ENCODE results near the gene GARIN3. TPM values are rescaled to one million over a fixed set of nuclear protein-coding genes. Genes with fewer than 3 reads are reported as not detected.
"Not testable (repeated sequence)": the region's sequence is repeated elsewhere in the genome, so short reads cannot be mapped to it uniquely, and the experiment has no call there.

Gene GARIN3
- total RNA-seq, 3 donors from 2014 or later: not detected

GRCh38 chr5:157193699-157194424 lies 27.8 kb upstream of the GARIN3 start:
- Histone ChIP-seq H3K27ac (no peak overlapping the region), H3K4me1 (no peaks in the 10 kb centered on the region), H3K9me3 (no peaks in the 10 kb centered on the region), H3K27me3 (no peaks in the 10 kb centered on the region), H3K36me3 (no peaks in the 10 kb centered on the region), H3K4me3 (no peak overlapping the region)
- DNase-seq (ENCODE audit: low spot score in 2 of 2): no peak
- no peak for TF ChIP-seq CTCF (IDR thresholded peaks at IDR 0.05)
- no peak for TF ChIP-seq POLR2A (IDR thresholded peaks at IDR 0.05)
- no peak for TF ChIP-seq POLR2AphosphoS5 (IDR thresholded peaks at IDR 0.05)
- intact Hi-C loops (cut with DNase I; ENCODE audit: low total_unique reads): no loop called here

GRCh38 chr5:157189223-157189622 lies 23.2 kb upstream of the GARIN3 start:
- Histone ChIP-seq H3K4me1 (no peaks in the 10 kb centered on the region), H3K27me3 (no peaks in the 10 kb centered on the region), H3K36me3 (no peaks in the 10 kb centered on the region), H3K27ac (no peak overlapping the region), H3K4me3 (no peak overlapping the region), H3K9me3 (no peaks in the 10 kb centered on the region)
- no peak for DNase-seq (ENCODE audit: low spot score in 2 of 2)
- TF ChIP-seq POLR2A (IDR thresholded peaks at IDR 0.05): no peak
- TF ChIP-seq CTCF (IDR thresholded peaks at IDR 0.05): no peak
- no peak for TF ChIP-seq POLR2AphosphoS5 (IDR thresholded peaks at IDR 0.05)
- intact Hi-C loops (cut with DNase I; ENCODE audit: low total_unique reads): no loop called here

- Histone ChIP-seq H3K9me3 (no peaks in the 10 kb centered on the region), H3K27me3 (no peaks in the 10 kb centered on the region), H3K4me1 (no peaks in the 10 kb centered on the region), H3K27ac (no peak overlapping the region), H3K4me3 (no peak overlapping the region), H3K36me3 (no peaks in the 10 kb centered on the region)
- no peak for DNase-seq (ENCODE audit: low spot score in 2 of 2)
- intact Hi-C loops (cut with DNase I; ENCODE audit: low total_unique reads): no loop called here
- TF ChIP-seq POLR2A (IDR thresholded peaks at IDR 0.05) (no peak), POLR2AphosphoS5 (IDR thresholded peaks at IDR 0.05) (no peak), CTCF (IDR thresholded peaks at IDR 0.05) (no peak)
Observed at GRCh38 chr5:157188270-157188669, 22.2 kb upstream of the GARIN3 start.

- Histone ChIP-seq H3K27me3 (no peaks in the 10 kb centered on the region), H3K9me3 (no peaks in the 10 kb centered on the region), H3K4me3 (no peak overlapping the region), H3K4me1 (no peaks in the 10 kb centered on the region), H3K36me3 (no peaks in the 10 kb centered on the region), H3K27ac (no peak overlapping the region)
- intact Hi-C loops (cut with DNase I; ENCODE audit: low total_unique reads): no loop called here
- no peak for DNase-seq (ENCODE audit: low spot score in 2 of 2)
- TF ChIP-seq POLR2A (IDR thresholded peaks at IDR 0.05) (no peak), POLR2AphosphoS5 (IDR thresholded peaks at IDR 0.05) (no peak), CTCF (IDR thresholded peaks at IDR 0.05) (no peak)
Observed at GRCh38 chr5:157187046-157187754, 21.1 kb upstream of the GARIN3 start.

- intact Hi-C loops (cut with DNase I; ENCODE audit: low total_unique reads): no loop called here
- no peaks in the 10 kb centered on the region for H3K27me3 ChIP-seq
- H3K9me3 ChIP-seq: no peaks in the 10 kb centered on the region
- no peaks in the 10 kb centered on the region for H3K4me1 ChIP-seq
- DNase-seq (ENCODE audit: low spot score in 2 of 2): no peak
- no peaks in the 10 kb centered on the region for H3K36me3 ChIP-seq
- TF ChIP-seq POLR2A (IDR thresholded peaks at IDR 0.05) (no peak), CTCF (IDR thresholded peaks at IDR 0.05) (no peak), POLR2AphosphoS5 (IDR thresholded peaks at IDR 0.05) (no peak)
- H3K27ac ChIP-seq: no peak overlapping the region
- H3K4me3 ChIP-seq: no peak overlapping the region
Observed at GRCh38 chr5:157186309-157187045, 20.4 kb upstream of the GARIN3 start.

- H3K4me1 ChIP-seq; H3K27ac ChIP-seq; intact Hi-C loops (cut with DNase I; ENCODE audit: low total_unique reads); H3K27me3 ChIP-seq; H3K9me3 ChIP-seq; H3K36me3 ChIP-seq; DNase-seq (ENCODE audit: low spot score in 2 of 2); H3K4me3 ChIP-seq: not testable (repeated sequence)
Observed at GRCh38 chr5:157185122-157185521, 19.1 kb upstream of the GARIN3 start.
